GM12865 (cell line): ENCODE data around the gene ZMIZ1.
A peak's percentile ranks its signal among the peaks of the same experiment; 100 is the strongest.

Experiments used
- DNase-seq: peaks from one replicate; pipeline ENCODE4 v3.0.0; 2010; ENCODE audit warnings: low read depth
- H3K4me3 ChIP-seq: 2 replicates; pipeline ENCODE4 v1.5.1; 2011; ENCODE audit warnings: mild to moderate bottlenecking, low read depth, low read length, control low read depth
- CTCF ChIP-seq: IDR thresholded peaks from 2 replicates; pipeline ENCODE4 v1.5.1; 2011; ENCODE audit warnings: low read length, control low read depth, low read depth, inconsistent platforms; ENCODE audit not compliant: insufficient read depth; ENCODE audit errors: missing control alignments

Gene ZMIZ1

GRCh38 chr10:79084972-79085597 is 16.3 kb downstream of the ZMIZ1 start:
- TF ChIP-seq CTCF = no peak
- no peak overlapping the region for H3K4me3 ChIP-seq
- peak; percentile 29 for DNase-seq

- TF ChIP-seq CTCF = no peak
- no peak for DNase-seq
- H3K4me3 ChIP-seq = no peak overlapping the region
Observed at GRCh38 chr10:79086822-79087221, 18.1 kb downstream of the ZMIZ1 start.

- no peak for DNase-seq
- H3K4me3 ChIP-seq = no peak overlapping the region
- no peak for TF ChIP-seq CTCF
Observed at GRCh38 chr10:79087721-79088120, 19.0 kb downstream of the ZMIZ1 start.

GRCh38 chr10:79088176-79088575 is 19.4 kb downstream of the ZMIZ1 start:
- no peak overlapping the region for H3K4me3 ChIP-seq
- TF ChIP-seq CTCF = no peak
- no peak for DNase-seq

GRCh38 chr10:79088613-79089355 is 20.0 kb downstream of the ZMIZ1 start:
- no peak for TF ChIP-seq CTCF
- DNase-seq = no peak
- no peak overlapping the region for H3K4me3 ChIP-seq

- DNase-seq = no peak
- no peak for TF ChIP-seq CTCF
- H3K4me3 ChIP-seq = no peak overlapping the region
Observed at GRCh38 chr10:79089632-79090031, 20.9 kb downstream of the ZMIZ1 start.
